Neural cell (in vitro differentiated cells): Measurements from ENCODE around the gene MMS19. TPM values are rescaled to one million over a fixed set of nuclear protein-coding genes. Genes with fewer than 3 reads are reported as not detected.

ENCODE experiments used
- H2AFZ ChIP-seq: fragments of 200-600, 300-800 bp; sonication (generic), shearing (Covaris generic); 2 replicates; pipeline ENCODE4 v1.6.0; 2014; ENCODE audit warnings: low read depth, mild to moderate bottlenecking, antibody characterized with exemption, low read length, moderate library complexity
- H3F3A ChIP-seq: fragments of 200-600 bp; shearing (Covaris generic); 2 replicates; pipeline ENCODE4 v1.6.1; 2016; ENCODE audit warnings: mild to moderate bottlenecking, moderate library complexity, mixed read lengths, antibody characterized with exemption, low read length; ENCODE audit not compliant: insufficient read depth, poor library complexity, severe bottlenecking
- H3K27ac ChIP-seq: fragments of 200-600, 300-800 bp; sonication (generic), shearing (Covaris generic); 2 replicates; pipeline ENCODE4 v1.5.1; 2014; ENCODE audit warnings: mild to moderate bottlenecking, low read length, moderate library complexity
- H3K27me3 ChIP-seq: fragments of 300-800, 200-600 bp; sonication (generic), shearing (Covaris generic); 2 replicates; pipeline ENCODE4 v1.6.0; 2014; ENCODE audit warnings: mild to moderate bottlenecking, low read depth, low read length, moderate library complexity; ENCODE audit not compliant: insufficient read depth
- H3K36me3 ChIP-seq: fragments of 300-800, 200-600 bp; sonication (generic), shearing (Covaris generic); 2 replicates; pipeline ENCODE4 v1.5.1; 2014; ENCODE audit warnings: mild to moderate bottlenecking, antibody characterized with exemption, low read length, moderate library complexity; ENCODE audit not compliant: insufficient read depth
- H3K4me2 ChIP-seq: fragments of 300-800, 200-600 bp; sonication (generic), shearing (Covaris generic); 2 replicates; pipeline ENCODE4 v1.6.0; 2014; ENCODE audit warnings: mild to moderate bottlenecking, low read length
- H3K4me3 ChIP-seq: fragments of 300-800, 200-600 bp; sonication (generic), shearing (Covaris generic); 2 replicates; pipeline ENCODE4 v1.5.1; 2014; ENCODE audit warnings: mild to moderate bottlenecking, low read length, moderate library complexity
- H3K79me2 ChIP-seq: fragments of 200-600 bp; shearing (Covaris generic); replicated peaks from 2 replicates; pipeline ENCODE4 v1.6.0; 2014; ENCODE audit warnings: mild to moderate bottlenecking, low read length, moderate library complexity; ENCODE audit not compliant: insufficient read depth
- H3K9ac ChIP-seq: fragments of 300-800, 200-600 bp; sonication (generic), shearing (Covaris generic); 2 replicates; pipeline ENCODE4 v1.6.1; 2016; ENCODE audit warnings: mild to moderate bottlenecking, low read length, mixed read lengths
- H3K9me2 ChIP-seq: fragments of 200-600 bp; shearing (Covaris generic); 2 replicates; pipeline ENCODE4 v1.6.1; 2016; ENCODE audit warnings: mild to moderate bottlenecking, low read length, mixed read lengths; ENCODE audit not compliant: insufficient read depth
- H3K9me3 ChIP-seq: fragments of 200-600, 300-800 bp; sonication (generic), shearing (Covaris generic); 2 replicates; pipeline ENCODE4 v1.6.1; 2016; ENCODE audit warnings: mild to moderate bottlenecking, mixed run types, low read length, moderate library complexity, mixed read lengths
- H4K20me1 ChIP-seq: fragments of 200-600 bp; shearing (Covaris generic); 2 replicates; pipeline ENCODE4 v1.6.1; 2016; ENCODE audit warnings: mild to moderate bottlenecking, mixed run types; ENCODE audit not compliant: insufficient read depth
- EP300 ChIP-seq: fragments of 450-650 bp; conservative IDR thresholded peaks from 2 replicates; pipeline ENCODE4 v1.6.1; 2014; ENCODE audit warnings: antibody characterized with exemption, mild to moderate bottlenecking, moderate library complexity; ENCODE audit not compliant: poor library complexity, severe bottlenecking
- EZH2 ChIP-seq: fragments of 200-600, 300-800 bp; shearing (Covaris generic), sonication (generic); IDR thresholded peaks from 2 replicates; pipeline ENCODE4 v1.6.1; 2014; ENCODE audit warnings: antibody characterized with exemption, low read length, borderline replicate concordance, mild to moderate bottlenecking; ENCODE audit not compliant: insufficient read depth, poor library complexity, severe bottlenecking
- MXI1 ChIP-seq: fragments of 450-650 bp; conservative IDR thresholded peaks from 2 replicates; pipeline ENCODE4 v1.6.1; 2014; ENCODE audit warnings: antibody characterized with exemption, mild to moderate bottlenecking; ENCODE audit not compliant: poor library complexity, severe bottlenecking
- POLR2AphosphoS5 ChIP-seq: IDR thresholded peaks from 2 replicates; pipeline ENCODE4 v1.6.1; 2012
- RAD21 ChIP-seq: fragments of 450-650 bp; conservative IDR thresholded peaks from 2 replicates; pipeline ENCODE4 v1.6.1; 2014; ENCODE audit warnings: antibody characterized with exemption, mild to moderate bottlenecking, moderate library complexity
- SMC3 ChIP-seq: fragments of 450-650 bp; conservative IDR thresholded peaks from 2 replicates; pipeline ENCODE4 v1.6.1; 2014; ENCODE audit warnings: antibody characterized with exemption, mild to moderate bottlenecking, moderate library complexity; ENCODE audit not compliant: poor library complexity
- TAF1 ChIP-seq: IDR thresholded peaks from 2 replicates; pipeline ENCODE4 v1.6.1; 2012; ENCODE audit warnings: low read depth
- polyA plus RNA-seq: library from polyadenylated mRNA; depleted of rRNA; stranded (reverse); fragments of >200 nt; gene quantifications from 2 replicates; pipeline ENCODE4 v1.2.3, GENCODE V29; 2014
- TF ChIP-seq, protein P1 (sequence below): IDR thresholded peaks from 2 replicates; pipeline ENCODE4 v1.6.1; 2012; ENCODE audit warnings: borderline replicate concordance
- TF ChIP-seq, protein P2 (sequence below): fragments of 450-650 bp; IDR thresholded peaks from 2 replicates; pipeline ENCODE4 v1.5.1; 2014; ENCODE audit warnings: antibody characterized with exemption, mild to moderate bottlenecking, moderate library complexity; ENCODE audit not compliant: poor library complexity, severe bottlenecking

Gene MMS19
- polyA plus RNA-seq, 1 donor from 2014 or later = 54.1 TPM

DNA sequence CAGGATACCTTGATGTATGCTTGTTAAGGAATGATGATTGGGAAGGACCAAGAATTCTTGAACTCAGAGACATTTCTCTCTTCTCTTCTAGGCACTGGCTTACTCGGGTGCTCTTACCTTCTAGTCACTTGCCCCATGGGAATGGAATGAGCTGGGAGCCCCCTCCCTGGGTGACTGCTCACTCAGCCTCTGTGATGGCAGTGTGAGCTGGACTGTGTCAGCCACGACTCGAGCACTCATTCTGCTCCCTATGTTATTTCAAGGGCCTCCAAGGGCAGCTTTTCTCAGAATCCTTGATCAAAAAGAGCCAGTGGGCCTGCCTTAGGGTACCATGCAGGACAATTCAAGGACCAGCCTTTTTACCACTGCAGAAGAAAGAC, 41.5 kb downstream of the MMS19 start:
- Histone ChIP-seq H3K9me3 (no peaks in the 10 kb centered on the region), H3K9ac (no peak overlapping the region), H3K36me3 (peaks cover 11% of the 10 kb centered on the region), H2AFZ (no peak overlapping the region), H3K79me2 (no peaks in the 10 kb centered on the region), H3K4me2 (no peak overlapping the region), H3F3A (no peaks in the 10 kb centered on the region), H4K20me1 (no peaks in the 10 kb centered on the region), H3K27me3 (no peaks in the 10 kb centered on the region), H3K27ac (no peak overlapping the region), H3K4me3 (no peak overlapping the region), H3K9me2 (no peaks in the 10 kb centered on the region)
- TF ChIP-seq POLR2AphosphoS5 = no peak
- TF ChIP-seq, protein P1, sequence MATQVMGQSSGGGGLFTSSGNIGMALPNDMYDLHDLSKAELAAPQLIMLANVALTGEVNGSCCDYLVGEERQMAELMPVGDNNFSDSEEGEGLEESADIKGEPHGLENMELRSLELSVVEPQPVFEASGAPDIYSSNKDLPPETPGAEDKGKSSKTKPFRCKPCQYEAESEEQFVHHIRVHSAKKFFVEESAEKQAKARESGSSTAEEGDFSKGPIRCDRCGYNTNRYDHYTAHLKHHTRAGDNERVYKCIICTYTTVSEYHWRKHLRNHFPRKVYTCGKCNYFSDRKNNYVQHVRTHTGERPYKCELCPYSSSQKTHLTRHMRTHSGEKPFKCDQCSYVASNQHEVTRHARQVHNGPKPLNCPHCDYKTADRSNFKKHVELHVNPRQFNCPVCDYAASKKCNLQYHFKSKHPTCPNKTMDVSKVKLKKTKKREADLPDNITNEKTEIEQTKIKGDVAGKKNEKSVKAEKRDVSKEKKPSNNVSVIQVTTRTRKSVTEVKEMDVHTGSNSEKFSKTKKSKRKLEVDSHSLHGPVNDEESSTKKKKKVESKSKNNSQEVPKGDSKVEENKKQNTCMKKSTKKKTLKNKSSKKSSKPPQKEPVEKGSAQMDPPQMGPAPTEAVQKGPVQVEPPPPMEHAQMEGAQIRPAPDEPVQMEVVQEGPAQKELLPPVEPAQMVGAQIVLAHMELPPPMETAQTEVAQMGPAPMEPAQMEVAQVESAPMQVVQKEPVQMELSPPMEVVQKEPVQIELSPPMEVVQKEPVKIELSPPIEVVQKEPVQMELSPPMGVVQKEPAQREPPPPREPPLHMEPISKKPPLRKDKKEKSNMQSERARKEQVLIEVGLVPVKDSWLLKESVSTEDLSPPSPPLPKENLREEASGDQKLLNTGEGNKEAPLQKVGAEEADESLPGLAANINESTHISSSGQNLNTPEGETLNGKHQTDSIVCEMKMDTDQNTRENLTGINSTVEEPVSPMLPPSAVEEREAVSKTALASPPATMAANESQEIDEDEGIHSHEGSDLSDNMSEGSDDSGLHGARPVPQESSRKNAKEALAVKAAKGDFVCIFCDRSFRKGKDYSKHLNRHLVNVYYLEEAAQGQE = no peak
- TF ChIP-seq MXI1 = no peak
- no peak for TF ChIP-seq SMC3

DNA sequence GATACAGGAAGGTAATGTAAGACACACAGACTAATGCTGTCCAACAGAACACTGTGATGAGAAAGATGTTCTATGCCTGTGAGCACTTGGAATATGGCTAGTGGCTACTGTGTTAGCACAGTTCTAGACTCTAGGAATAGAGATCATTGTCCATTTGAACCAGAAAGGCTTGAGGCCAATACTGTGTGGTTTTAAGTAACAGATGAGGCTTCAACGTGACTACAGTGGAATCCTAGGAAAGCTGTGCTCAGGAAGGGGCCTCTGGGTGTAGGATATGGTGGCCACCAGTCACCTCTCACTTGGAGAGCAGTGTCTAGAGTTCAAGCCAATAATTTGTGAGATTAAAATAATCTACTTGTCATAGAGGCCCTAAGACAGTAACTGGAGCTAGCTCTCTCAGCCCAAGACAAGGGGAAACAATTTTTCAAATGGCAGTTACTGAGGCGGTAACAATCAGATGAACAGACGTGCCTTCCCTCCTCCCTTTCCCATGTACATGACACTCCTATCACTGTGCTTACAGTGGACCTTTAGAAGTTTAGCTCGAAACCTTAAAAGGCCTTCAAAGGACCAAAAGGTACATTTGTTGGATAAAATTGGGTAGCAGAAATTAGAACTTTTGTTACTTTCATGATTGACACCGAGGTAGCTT, 42.1 kb downstream of the MMS19 start:
- Histone ChIP-seq H4K20me1 (no peaks in the 10 kb centered on the region), H3K4me3 (no peak overlapping the region), H3K36me3 (peaks cover 11% of the 10 kb centered on the region)

DNA sequence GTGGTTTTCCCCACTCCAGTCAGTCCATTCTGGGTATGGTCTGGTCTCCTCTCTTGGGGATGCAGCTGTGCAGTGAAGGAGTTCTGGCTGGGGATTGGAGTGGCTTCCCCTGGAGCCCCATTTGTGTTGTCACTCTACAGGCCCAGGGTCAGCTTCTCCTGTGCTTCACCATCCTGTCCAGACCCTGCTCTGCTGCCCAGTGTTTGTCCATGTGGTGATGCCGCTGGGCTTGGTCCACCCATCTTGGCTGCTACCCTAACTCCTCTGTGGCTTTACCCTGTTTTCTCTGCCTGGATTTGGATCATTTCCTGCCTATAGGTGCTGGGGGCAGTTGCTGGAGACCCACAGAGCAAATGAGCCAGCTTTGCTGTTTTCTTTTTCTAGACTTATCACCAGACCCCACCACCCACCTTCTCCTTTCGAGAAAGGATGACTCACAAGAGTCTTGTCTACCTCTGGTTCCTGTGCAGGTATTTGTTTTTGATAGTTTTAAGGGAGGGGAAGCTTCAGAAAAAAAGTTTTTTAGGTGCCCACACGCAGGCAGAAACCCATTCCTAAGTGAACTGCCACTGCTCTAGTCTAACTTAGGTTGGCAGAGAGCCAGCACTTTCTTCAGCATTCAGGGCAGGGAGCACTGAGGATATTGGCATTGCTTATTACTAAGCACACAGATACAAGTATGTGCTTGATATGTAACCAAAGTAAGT, 43.7 kb downstream of the MMS19 start:
- H3F3A ChIP-seq = no peaks in the 10 kb centered on the region
- no peak overlapping the region for H3K4me2 ChIP-seq
- no peak overlapping the region for H3K27ac ChIP-seq
- H4K20me1 ChIP-seq = no peaks in the 10 kb centered on the region
- no peak overlapping the region for H2AFZ ChIP-seq
- peaks cover 6% of the 10 kb centered on the region for H3K36me3 ChIP-seq
- peaks cover 5% of the 10 kb centered on the region for H3K79me2 ChIP-seq
- no peak overlapping the region for H3K9ac ChIP-seq
- H3K9me3 ChIP-seq = no peaks in the 10 kb centered on the region
- no peak overlapping the region for H3K4me3 ChIP-seq
- H3K27me3 ChIP-seq = no peaks in the 10 kb centered on the region
- no peaks in the 10 kb centered on the region for H3K9me2 ChIP-seq
- TF ChIP-seq MXI1 = no peak
- TF ChIP-seq EP300 = no peak
- no peak for TF ChIP-seq RAD21
- no peak for TF ChIP-seq TAF1
- no peak for TF ChIP-seq EZH2
- TF ChIP-seq, protein P2, sequence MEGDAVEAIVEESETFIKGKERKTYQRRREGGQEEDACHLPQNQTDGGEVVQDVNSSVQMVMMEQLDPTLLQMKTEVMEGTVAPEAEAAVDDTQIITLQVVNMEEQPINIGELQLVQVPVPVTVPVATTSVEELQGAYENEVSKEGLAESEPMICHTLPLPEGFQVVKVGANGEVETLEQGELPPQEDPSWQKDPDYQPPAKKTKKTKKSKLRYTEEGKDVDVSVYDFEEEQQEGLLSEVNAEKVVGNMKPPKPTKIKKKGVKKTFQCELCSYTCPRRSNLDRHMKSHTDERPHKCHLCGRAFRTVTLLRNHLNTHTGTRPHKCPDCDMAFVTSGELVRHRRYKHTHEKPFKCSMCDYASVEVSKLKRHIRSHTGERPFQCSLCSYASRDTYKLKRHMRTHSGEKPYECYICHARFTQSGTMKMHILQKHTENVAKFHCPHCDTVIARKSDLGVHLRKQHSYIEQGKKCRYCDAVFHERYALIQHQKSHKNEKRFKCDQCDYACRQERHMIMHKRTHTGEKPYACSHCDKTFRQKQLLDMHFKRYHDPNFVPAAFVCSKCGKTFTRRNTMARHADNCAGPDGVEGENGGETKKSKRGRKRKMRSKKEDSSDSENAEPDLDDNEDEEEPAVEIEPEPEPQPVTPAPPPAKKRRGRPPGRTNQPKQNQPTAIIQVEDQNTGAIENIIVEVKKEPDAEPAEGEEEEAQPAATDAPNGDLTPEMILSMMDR = no peak
- no peak for TF ChIP-seq SMC3
- no peak for TF ChIP-seq POLR2AphosphoS5

More for the DNA sequence above, 42.1 kb downstream of the MMS19 start:
- Histone ChIP-seq H3K9ac (no peak overlapping the region), H3K9me2 (no peaks in the 10 kb centered on the region), H3K27ac (no peak overlapping the region), H3K4me2 (no peak overlapping the region), H3K79me2 (no peaks in the 10 kb centered on the region), H3K27me3 (no peaks in the 10 kb centered on the region), H3K9me3 (no peaks in the 10 kb centered on the region), H2AFZ (no peak overlapping the region), H3F3A (no peaks in the 10 kb centered on the region)
- TF ChIP-seq, protein P2 = no peak
- TF ChIP-seq RAD21 (no peak), POLR2AphosphoS5 (no peak), MXI1 (no peak)
